Fibroblast of villous mesenchyme (primary cell): ENCODE results near the gene ALDH1A2. TPM values are rescaled to one million over a fixed set of nuclear protein-coding genes. Genes with fewer than 3 reads are reported as not detected.
"Not testable (repeated sequence)": the region's sequence is repeated elsewhere in the genome, so short reads cannot be mapped to it uniquely, and the experiment has no call there.

Source experiments
- DNase-seq: peaks from one replicate; pipeline ENCODE4 v3.0.0-alpha.2; 2010; ENCODE audit warnings: low read depth
- H3K4me3 ChIP-seq: 2 replicates; pipeline ENCODE4 v1.5.1; 2011; ENCODE audit warnings: low read depth, mild to moderate bottlenecking, low read length
- total RNA-seq: library from RNA; depleted of rRNA; stranded (reverse); fragments of >200 nt; gene quantifications from 2 replicates; pipeline ENCODE4 v1.2.3, GENCODE V29; 2012
- TF ChIP-seq, protein P1 (sequence below): IDR thresholded peaks from 2 replicates; pipeline ENCODE4 v1.5.1; 2012; ENCODE audit warnings: low read depth, mild to moderate bottlenecking, low read length; ENCODE audit not compliant: insufficient read depth

Gene ALDH1A2
- total RNA-seq: 2.9 and 8.2 TPM in 2 replicates

- DNase-seq: no peak
- peak within 1 kb of the TSS; percentile 53 for H3K4me3 ChIP-seq
- TF ChIP-seq, protein P1, sequence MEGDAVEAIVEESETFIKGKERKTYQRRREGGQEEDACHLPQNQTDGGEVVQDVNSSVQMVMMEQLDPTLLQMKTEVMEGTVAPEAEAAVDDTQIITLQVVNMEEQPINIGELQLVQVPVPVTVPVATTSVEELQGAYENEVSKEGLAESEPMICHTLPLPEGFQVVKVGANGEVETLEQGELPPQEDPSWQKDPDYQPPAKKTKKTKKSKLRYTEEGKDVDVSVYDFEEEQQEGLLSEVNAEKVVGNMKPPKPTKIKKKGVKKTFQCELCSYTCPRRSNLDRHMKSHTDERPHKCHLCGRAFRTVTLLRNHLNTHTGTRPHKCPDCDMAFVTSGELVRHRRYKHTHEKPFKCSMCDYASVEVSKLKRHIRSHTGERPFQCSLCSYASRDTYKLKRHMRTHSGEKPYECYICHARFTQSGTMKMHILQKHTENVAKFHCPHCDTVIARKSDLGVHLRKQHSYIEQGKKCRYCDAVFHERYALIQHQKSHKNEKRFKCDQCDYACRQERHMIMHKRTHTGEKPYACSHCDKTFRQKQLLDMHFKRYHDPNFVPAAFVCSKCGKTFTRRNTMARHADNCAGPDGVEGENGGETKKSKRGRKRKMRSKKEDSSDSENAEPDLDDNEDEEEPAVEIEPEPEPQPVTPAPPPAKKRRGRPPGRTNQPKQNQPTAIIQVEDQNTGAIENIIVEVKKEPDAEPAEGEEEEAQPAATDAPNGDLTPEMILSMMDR: no peak
Measured at GRCh38 chr15:58065445-58066041, at the start of gene ALDH1A2. Gene ALDH1A2 (minus strand): TSS chr15:58065711. CDS start chr15:58065650, 61 bp downstream.

DNA sequence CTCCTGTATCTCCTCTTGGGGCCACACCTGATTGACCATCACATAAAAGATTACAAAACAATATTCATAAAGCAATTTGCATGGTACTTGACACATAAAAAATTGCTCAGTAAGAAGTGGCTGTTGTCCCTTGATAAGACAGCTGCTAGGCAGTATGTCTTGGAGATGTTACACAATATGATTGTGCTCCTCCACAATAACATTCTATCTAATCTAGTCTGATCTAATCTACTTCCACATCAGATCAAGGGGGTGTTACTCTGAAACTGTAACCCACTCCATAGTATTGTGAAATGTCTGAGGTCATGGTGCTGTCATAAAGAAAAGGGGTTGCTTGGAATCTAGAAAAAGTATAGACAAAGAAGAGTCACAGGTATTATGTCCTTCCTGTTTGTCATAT is 49.3 kb upstream of the ALDH1A2 start:
- TF ChIP-seq, protein P1: no peak
- no peak for DNase-seq
- H3K4me3 ChIP-seq: no peak overlapping the region

DNA sequence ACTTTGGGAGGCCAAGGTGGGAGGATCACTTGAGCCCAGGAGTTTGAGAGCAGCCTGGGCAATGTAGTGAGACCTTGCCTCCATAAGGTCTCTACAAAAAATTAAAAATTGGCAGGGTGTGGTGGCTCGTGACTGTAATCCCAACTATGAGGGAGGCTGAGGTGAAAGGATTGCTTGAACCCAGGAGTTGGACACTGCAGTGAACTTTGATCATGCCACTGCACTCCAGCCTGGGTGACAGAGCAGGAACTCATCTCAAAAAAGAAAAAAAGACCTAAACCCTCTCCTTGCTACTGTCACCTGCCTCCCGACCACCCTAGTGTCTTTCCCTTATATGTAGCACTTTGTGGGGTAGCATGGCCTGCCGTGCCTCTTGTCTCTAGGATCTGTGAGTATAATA is 48.9 kb upstream of the ALDH1A2 start:
- H3K4me3 ChIP-seq: no peak overlapping the region
- DNase-seq: no peak
- TF ChIP-seq, protein P1: no peak

GRCh38 chr15:58113358-58113757 is 47.8 kb upstream of the ALDH1A2 start:
- DNase-seq, H3K4me3 ChIP-seq: not testable (repeated sequence)

GRCh38 chr15:58111718-58112104 is 46.2 kb upstream of the ALDH1A2 start:
- H3K4me3 ChIP-seq: no peak overlapping the region
- DNase-seq: no peak
- TF ChIP-seq, protein P1: no peak

DNA sequence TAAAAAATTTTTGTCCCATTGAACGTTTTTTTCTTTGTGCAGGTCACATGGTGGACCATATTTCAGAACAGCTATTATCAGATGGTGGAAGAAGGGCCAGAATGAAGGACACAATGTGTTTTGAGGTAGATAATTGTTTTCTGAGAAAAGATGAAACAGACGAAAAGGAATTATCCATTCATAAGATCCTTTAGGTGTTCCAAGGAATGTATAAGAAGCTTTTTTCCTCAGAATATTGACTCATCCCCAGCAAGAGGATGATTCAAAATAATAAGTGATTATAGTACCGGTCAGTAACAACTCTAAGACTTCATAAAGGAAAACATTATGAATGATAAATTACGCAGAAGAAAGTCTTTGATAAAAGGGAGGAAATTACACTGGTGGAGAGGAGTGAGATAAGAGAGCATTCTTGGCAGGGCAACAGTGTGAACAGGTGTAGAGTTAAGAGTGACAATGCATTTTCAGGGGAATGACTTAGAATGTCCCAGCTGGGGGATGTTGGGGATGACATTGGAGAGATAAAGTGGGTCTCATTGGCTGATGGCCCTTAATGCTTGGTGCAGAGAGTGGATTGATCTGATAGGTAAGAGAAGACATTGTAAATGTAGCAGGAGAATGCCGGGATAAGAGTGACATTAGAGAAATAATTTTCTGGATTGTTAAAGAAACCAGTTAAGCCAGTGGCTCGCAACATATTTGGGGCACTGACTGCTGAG is 45.6 kb upstream of the ALDH1A2 start:
- no peak for DNase-seq
- H3K4me3 ChIP-seq: no peak overlapping the region
- TF ChIP-seq, protein P1: no peak

GRCh38 chr15:58109419-58109818 is 43.9 kb upstream of the ALDH1A2 start:
- TF ChIP-seq, protein P1: no peak
- H3K4me3 ChIP-seq: no peak overlapping the region
- no peak for DNase-seq
